ENCODE results near the gene EPHA5.

The EPHA5 gene

DNA sequence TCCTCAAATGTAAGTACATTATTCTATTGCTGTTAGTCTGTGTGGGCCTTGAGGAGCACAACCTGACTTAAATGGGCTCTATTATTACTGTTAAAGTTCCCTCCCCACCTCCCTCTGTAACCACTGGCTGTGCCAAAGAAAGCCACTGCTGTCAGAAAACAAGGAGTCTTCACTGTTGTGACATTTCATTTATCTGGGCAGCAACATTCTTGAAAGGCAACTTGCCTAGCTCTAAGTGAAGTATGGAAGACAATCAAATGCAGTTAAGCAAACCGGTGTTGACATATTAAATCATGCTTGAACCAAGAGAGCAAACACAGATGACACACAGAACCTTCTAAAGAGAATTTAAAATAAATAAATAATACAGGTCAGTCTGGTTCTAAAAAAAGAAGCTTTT lies 81.0 kb downstream of the EPHA5 start:
- H3K9me3 Mint-ChIP-seq: peaks cover 3% of the 10 kb centered on the region
- H3K27me3 Mint-ChIP-seq: no peaks in the 10 kb centered on the region
- DNase-seq (no peak), ATAC-seq (no peak)
- H3K36me3 Mint-ChIP-seq (ENCODE audit: low read depth): no peaks in the 10 kb centered on the region
- no peak overlapping the region for H3K4me3 Mint-ChIP-seq
- no peaks in the 10 kb centered on the region for H3K4me1 Mint-ChIP-seq
- H3K27ac Mint-ChIP-seq: no peak overlapping the region

GRCh38 chr4:65580551-65580950 lies 89.7 kb downstream of the EPHA5 start:
- H3K4me1 Mint-ChIP-seq: no peaks in the 10 kb centered on the region
- ATAC-seq (no peak), DNase-seq (no peak)
- H3K4me3 Mint-ChIP-seq: no peak overlapping the region
- H3K27me3 Mint-ChIP-seq: no peaks in the 10 kb centered on the region
- no peak overlapping the region for H3K27ac Mint-ChIP-seq
- no peaks in the 10 kb centered on the region for H3K36me3 Mint-ChIP-seq (ENCODE audit: low read depth)
- H3K9me3 Mint-ChIP-seq: no peaks in the 10 kb centered on the region

DNA sequence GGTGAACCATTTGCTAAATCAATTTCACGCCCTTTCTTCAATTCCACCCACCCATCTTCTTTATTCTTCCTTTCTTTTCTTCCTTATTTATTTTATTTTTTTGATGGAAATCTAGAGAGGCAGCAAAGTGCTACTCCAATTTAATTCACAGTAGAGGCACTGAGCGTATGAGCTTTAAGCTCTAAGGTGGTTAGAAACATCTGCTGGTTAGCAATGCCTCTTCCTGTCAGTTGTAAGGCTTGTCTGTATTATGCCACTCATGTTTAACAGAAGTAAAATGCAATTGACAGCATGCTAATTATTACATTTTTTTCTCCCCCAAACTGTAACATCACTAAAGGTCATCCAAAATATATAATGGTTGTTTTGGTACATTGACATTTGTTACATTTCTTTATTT lies 103.8 kb downstream of the EPHA5 start:
- no peak for ATAC-seq
- Mint-ChIP-seq H3K4me1 (no peaks in the 10 kb centered on the region), H3K36me3 (ENCODE audit: low read depth) (no peaks in the 10 kb centered on the region), H3K27me3 (no peaks in the 10 kb centered on the region), H3K27ac (no peak overlapping the region), H3K9me3 (no peaks in the 10 kb centered on the region), H3K4me3 (no peak overlapping the region)
- no peak for DNase-seq

DNA sequence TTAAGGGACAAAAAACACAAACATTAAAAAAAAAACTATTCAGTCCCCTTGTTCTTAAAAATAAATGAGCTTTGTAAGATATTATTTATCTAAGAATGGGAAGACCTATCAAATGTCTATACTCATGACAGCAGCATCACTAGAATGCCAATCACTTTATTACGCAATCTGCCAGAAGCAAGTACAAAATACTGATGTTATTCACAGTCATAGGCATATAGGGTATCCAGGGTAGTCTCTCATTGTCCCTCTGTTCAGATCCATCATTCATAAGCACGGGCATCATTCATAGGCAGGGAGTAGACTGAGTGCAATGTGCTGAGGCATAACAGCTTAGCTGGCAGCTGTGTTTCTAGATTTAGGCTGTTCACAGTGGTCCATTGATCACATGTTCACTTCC lies 109.1 kb downstream of the EPHA5 start:
- ATAC-seq: no peak
- no peaks in the 10 kb centered on the region for H3K36me3 Mint-ChIP-seq (ENCODE audit: low read depth)
- no peak for DNase-seq
- H3K27me3 Mint-ChIP-seq: no peaks in the 10 kb centered on the region
- peaks cover 3% of the 10 kb centered on the region for H3K9me3 Mint-ChIP-seq
- H3K4me3 Mint-ChIP-seq: no peak overlapping the region
- no peak overlapping the region for H3K27ac Mint-ChIP-seq
- H3K4me1 Mint-ChIP-seq: no peaks in the 10 kb centered on the region

GRCh38 chr4:65559270-65559669 lies 111.0 kb downstream of the EPHA5 start:
- Mint-ChIP-seq H3K4me1 (no peaks in the 10 kb centered on the region), H3K36me3 (ENCODE audit: low read depth) (no peaks in the 10 kb centered on the region), H3K27me3 (no peaks in the 10 kb centered on the region), H3K27ac (no peak overlapping the region), H3K9me3 (peaks cover 6% of the 10 kb centered on the region), H3K4me3 (no peak overlapping the region)
- DNase-seq (no peak), ATAC-seq (no peak)

- Mint-ChIP-seq H3K4me3 (no peak overlapping the region), H3K27ac (no peak overlapping the region), H3K4me1 (no peaks in the 10 kb centered on the region), H3K36me3 (ENCODE audit: low read depth) (no peaks in the 10 kb centered on the region), H3K27me3 (no peaks in the 10 kb centered on the region), H3K9me3 (peaks cover 3% of the 10 kb centered on the region)
- ATAC-seq (no peak), DNase-seq (no peak)
Observed at GRCh38 chr4:65552057-65552456, 118.2 kb downstream of the EPHA5 start.

DNA sequence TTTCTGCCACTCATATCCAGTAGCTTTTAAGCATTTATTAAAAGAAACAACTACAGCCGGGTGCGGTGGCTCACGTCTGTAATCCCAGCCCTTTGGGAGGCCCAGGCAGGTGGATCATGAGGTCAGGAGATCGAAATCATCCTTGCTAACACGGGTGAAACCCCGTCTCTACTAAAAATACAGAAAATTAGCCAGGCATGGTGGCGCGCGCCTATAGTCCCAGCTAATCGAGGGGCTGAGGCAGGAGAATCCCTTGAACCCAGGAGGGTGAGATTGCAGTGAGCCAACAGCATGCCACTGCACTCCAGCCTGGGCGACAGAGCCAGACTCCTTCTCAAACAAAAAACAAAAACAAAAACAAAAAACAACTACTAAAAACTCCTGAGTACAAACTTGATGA lies 119.8 kb downstream of the EPHA5 start:
- Mint-ChIP-seq H3K4me3 (no peak overlapping the region), H3K36me3 (ENCODE audit: low read depth) (no peaks in the 10 kb centered on the region), H3K27ac (no peak overlapping the region), H3K9me3 (peaks cover 4% of the 10 kb centered on the region), H3K4me1 (no peaks in the 10 kb centered on the region), H3K27me3 (no peaks in the 10 kb centered on the region)
- no peak for ATAC-seq
- DNase-seq: no peak

DNA sequence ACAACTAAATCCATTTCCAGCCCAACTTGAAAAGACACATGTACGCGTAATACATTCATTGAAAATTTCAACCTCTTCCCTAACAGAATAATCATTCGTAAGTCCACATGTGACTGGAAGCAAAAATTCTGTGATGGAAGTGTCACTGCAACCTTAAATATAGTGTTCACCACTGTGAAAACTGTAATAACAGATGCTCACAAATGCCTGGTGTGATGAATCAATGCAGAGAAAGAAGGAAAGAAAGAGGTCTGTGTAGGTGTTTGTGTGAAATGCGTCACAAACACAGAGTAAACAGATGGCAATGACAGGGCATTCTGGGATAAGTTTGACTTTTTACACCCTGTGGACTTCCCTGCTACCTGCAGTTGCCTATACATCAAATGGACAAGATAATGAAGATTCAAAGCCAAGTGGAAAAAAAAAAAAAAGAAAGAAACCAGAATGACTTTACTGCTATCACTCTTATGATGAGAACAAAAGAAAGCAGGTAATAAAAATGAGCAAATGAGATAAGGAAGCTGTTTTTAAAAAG lies 123.3 kb downstream of the EPHA5 start:
- H3K27me3 Mint-ChIP-seq: no peaks in the 10 kb centered on the region
- H3K9me3 Mint-ChIP-seq: peaks cover 7% of the 10 kb centered on the region
- no peak for ATAC-seq
- no peak overlapping the region for H3K27ac Mint-ChIP-seq
- H3K4me1 Mint-ChIP-seq: no peaks in the 10 kb centered on the region
- H3K36me3 Mint-ChIP-seq (ENCODE audit: low read depth): no peaks in the 10 kb centered on the region
- no peak overlapping the region for H3K4me3 Mint-ChIP-seq
- no peak for DNase-seq

GRCh38 chr4:65538571-65538970 lies 131.7 kb downstream of the EPHA5 start:
- peaks cover 17% of the 10 kb centered on the region for H3K9me3 Mint-ChIP-seq
- H3K27ac Mint-ChIP-seq: no peak overlapping the region
- ATAC-seq (no peak), DNase-seq (no peak)
- no peaks in the 10 kb centered on the region for H3K27me3 Mint-ChIP-seq
- H3K36me3 Mint-ChIP-seq (ENCODE audit: low read depth): no peaks in the 10 kb centered on the region
- no peaks in the 10 kb centered on the region for H3K4me1 Mint-ChIP-seq
- H3K4me3 Mint-ChIP-seq: no peak overlapping the region

GRCh38 chr4:65535113-65535512 lies 135.2 kb downstream of the EPHA5 start:
- no peak overlapping the region for H3K27ac Mint-ChIP-seq
- no peak overlapping the region for H3K4me3 Mint-ChIP-seq

DNA sequence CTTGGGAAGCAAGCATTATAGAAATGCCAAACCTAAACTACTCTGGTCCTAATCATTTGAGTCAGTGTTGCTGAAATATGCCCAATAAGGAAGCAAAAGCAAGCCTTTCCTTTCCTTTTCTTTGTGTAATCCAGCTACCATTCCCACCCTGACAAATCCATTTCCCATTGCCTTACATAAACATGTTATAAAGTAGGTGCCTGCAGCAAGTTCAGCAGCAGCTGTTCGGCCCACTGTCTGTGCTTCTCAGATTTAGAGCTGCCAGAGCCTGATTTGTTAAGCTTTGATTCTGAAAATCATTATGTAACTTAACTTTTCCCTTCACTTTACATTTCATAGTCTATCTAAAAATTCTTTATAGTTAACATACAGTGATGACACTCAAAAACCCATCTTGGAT lies 148.6 kb downstream of the EPHA5 start:
- no peak overlapping the region for H3K4me3 Mint-ChIP-seq
- no peak for DNase-seq

More at GRCh38 chr4:65535113-65535512, 135.2 kb downstream of the EPHA5 start:
- no peaks in the 10 kb centered on the region for H3K4me1 Mint-ChIP-seq
- H3K36me3 Mint-ChIP-seq (ENCODE audit: low read depth): no peaks in the 10 kb centered on the region
- no peaks in the 10 kb centered on the region for H3K27me3 Mint-ChIP-seq
- ATAC-seq (no peak), DNase-seq (no peak)
- peaks cover 4% of the 10 kb centered on the region for H3K9me3 Mint-ChIP-seq

DNA sequence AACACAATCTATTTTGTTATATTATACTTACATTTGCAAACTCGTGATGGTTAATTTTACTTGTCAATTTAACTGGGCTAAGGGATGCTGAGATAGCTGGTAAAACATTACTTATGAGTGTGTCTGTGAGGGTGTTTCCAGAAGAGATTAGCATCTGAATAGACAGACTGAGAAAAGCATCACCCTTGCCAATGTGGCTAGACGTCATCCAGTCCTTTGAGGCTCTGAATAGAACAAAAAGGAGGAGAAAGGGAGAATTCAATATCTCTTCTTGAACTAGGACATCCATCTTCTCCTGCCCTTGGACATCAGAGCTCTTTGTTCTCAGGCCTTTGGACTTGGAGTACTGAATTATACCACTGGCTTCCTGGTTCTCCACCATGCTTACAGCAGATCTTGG lies 154.6 kb downstream of the EPHA5 start:
- Mint-ChIP-seq H3K27me3 (no peaks in the 10 kb centered on the region), H3K9me3 (peaks cover 25% of the 10 kb centered on the region), H3K4me1 (no peaks in the 10 kb centered on the region), H3K36me3 (ENCODE audit: low read depth) (no peaks in the 10 kb centered on the region), H3K4me3 (no peak overlapping the region), H3K27ac (no peak overlapping the region)
- no peak for ATAC-seq
- DNase-seq: no peak

More for the DNA sequence above, 148.6 kb downstream of the EPHA5 start:
- Mint-ChIP-seq H3K36me3 (ENCODE audit: low read depth) (no peaks in the 10 kb centered on the region), H3K27me3 (no peaks in the 10 kb centered on the region), H3K27ac (no peak overlapping the region), H3K9me3 (peaks cover 8% of the 10 kb centered on the region), H3K4me1 (no peaks in the 10 kb centered on the region)
- ATAC-seq: no peak

GRCh38 chr4:65510976-65511375 lies 159.3 kb downstream of the EPHA5 start:
- Mint-ChIP-seq H3K36me3 (ENCODE audit: low read depth) (no peaks in the 10 kb centered on the region), H3K27ac (no peak overlapping the region), H3K9me3 (peaks cover 22% of the 10 kb centered on the region), H3K4me3 (no peak overlapping the region), H3K27me3 (no peaks in the 10 kb centered on the region), H3K4me1 (no peaks in the 10 kb centered on the region)
- ATAC-seq (no peak), DNase-seq (no peak)

DNA sequence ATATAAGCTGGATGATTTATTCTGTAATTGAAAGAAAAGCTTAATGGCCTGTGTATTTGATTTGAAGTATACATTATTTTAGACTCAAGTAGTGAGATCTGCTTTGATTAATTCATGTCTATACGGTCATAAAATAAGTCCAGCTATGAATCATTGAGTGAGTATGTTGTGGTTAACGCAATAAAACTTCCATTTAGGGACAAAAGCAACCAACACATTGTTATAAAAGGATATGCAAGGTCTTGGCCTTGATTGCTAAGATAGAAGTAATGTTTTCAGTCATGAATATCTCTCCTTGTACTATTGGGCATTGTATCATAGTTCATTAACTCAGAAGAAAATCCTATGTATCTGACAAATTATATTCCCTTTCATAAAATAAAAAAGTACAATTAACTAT lies 162.1 kb downstream of the EPHA5 start:
- DNase-seq: no peak
- no peaks in the 10 kb centered on the region for H3K27me3 Mint-ChIP-seq
- H3K27ac Mint-ChIP-seq: no peak overlapping the region
- peaks cover 9% of the 10 kb centered on the region for H3K9me3 Mint-ChIP-seq
- H3K36me3 Mint-ChIP-seq (ENCODE audit: low read depth): no peaks in the 10 kb centered on the region
- no peak for ATAC-seq
- H3K4me3 Mint-ChIP-seq: no peak overlapping the region
- H3K4me1 Mint-ChIP-seq: no peaks in the 10 kb centered on the region

- Mint-ChIP-seq H3K4me3 (no peak overlapping the region), H3K9me3 (peaks cover 6% of the 10 kb centered on the region), H3K27me3 (no peaks in the 10 kb centered on the region), H3K4me1 (no peaks in the 10 kb centered on the region), H3K27ac (no peak overlapping the region), H3K36me3 (ENCODE audit: low read depth) (no peaks in the 10 kb centered on the region)
- ATAC-seq (no peak), DNase-seq (no peak)
Observed at GRCh38 chr4:65502131-65502701, 168.1 kb downstream of the EPHA5 start.

DNA sequence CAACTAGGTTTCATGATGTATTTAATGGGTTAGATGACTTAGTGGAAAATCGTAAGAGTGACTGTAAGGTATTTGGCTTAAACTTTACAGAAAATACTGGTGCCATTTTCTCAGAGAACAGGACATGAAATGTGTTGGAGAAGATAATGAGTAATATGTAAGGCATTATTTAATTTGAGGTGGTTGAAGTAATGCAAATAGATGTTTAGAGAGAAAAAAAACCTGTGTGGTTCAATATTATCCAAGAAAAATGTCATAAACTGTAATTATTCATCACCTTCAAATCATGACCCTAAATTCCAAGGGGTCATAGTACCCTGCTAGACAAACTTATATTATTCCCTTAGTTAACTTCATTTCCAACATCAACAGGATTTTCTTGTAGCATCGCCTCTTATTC lies 171.7 kb downstream of the EPHA5 start:
- ATAC-seq (no peak), DNase-seq (no peak)
- no peaks in the 10 kb centered on the region for H3K27me3 Mint-ChIP-seq
- H3K9me3 Mint-ChIP-seq: peaks cover 15% of the 10 kb centered on the region
- no peaks in the 10 kb centered on the region for H3K4me1 Mint-ChIP-seq
- no peak overlapping the region for H3K27ac Mint-ChIP-seq
- no peak overlapping the region for H3K4me3 Mint-ChIP-seq
- H3K36me3 Mint-ChIP-seq (ENCODE audit: low read depth): no peaks in the 10 kb centered on the region
